Esophagus (tissue), 2 donors: Measurements from ENCODE around the gene ADPRM. TPM values are rescaled to one million over a fixed set of nuclear protein-coding genes. Genes with fewer than 3 reads are reported as not detected.

Experiments used
- H3K27ac ChIP-seq, 2 donors: one replicate each; pipeline ENCODE4 v1.5.1; 2013; ENCODE audit warnings: low read depth in 2 of 2, mild to moderate bottlenecking in 2 of 2, inconsistent platforms in 1 of 2, low read length in 1 of 2, moderate library complexity in 1 of 2
- H3K27me3 ChIP-seq, 2 donors: one replicate each; pipeline ENCODE4 v1.6.1; 2013; ENCODE audit warnings: low read length in 2 of 2, control low read depth in 1 of 2, mild to moderate bottlenecking in 1 of 2; ENCODE audit not compliant: insufficient read depth in 2 of 2, control insufficient read depth in 1 of 2
- H3K36me3 ChIP-seq, 2 donors: one replicate each; pipeline ENCODE4 v1.6.1; 2013; ENCODE audit warnings: low read length in 1 of 2; ENCODE audit not compliant: control insufficient read depth in 2 of 2, insufficient read depth in 2 of 2
- H3K4me1 ChIP-seq, 2 donors: one replicate each; pipeline ENCODE4 v1.6.1; 2013; ENCODE audit warnings: low read length in 1 of 2; ENCODE audit not compliant: control insufficient read depth in 2 of 2, insufficient read depth in 2 of 2
- H3K4me3 ChIP-seq, 2 donors: one replicate each; pipeline ENCODE4 v1.5.1; 2013; ENCODE audit warnings: low read length in 2 of 2, mild to moderate bottlenecking in 2 of 2, low read depth in 1 of 2, moderate library complexity in 1 of 2
- H3K9me3 ChIP-seq, 2 donors: one replicate each; pipeline ENCODE4 v1.6.1; 2013; ENCODE audit warnings: mild to moderate bottlenecking in 2 of 2, low read depth in 1 of 2, low read length in 1 of 2, moderate library complexity in 1 of 2; ENCODE audit not compliant: control insufficient read depth in 2 of 2, insufficient read depth in 1 of 2
- WGBS, 2 donors: extraction: QIAGEN DNeasy Blood & Tissue Kit; methylation state at CpG; one replicate each; pipeline ENCODE4 v1.1.7; 2013; 5-methylcytosine and 5-hydroxymethylcytosine counted together
- polyA plus RNA-seq, 2 donors: library from polyadenylated mRNA; stranded (reverse); fragments of 200-250 nt; gene quantifications; one replicate each; pipeline ENCODE4 v1.2.3, GENCODE V29; 2013
- donor health status: healthy with polysubstance abuse.
- donor health status: Bipolar disorder and iron deficiency.

The ADPRM gene
- polyA plus RNA-seq, 2 donors, result 3.5 to 6.5 TPM

- no peaks in the 10 kb centered on the region for H3K9me3 ChIP-seq
- no peak overlapping the region for H3K27ac ChIP-seq
- peaks cover 0 to 6% of the 10 kb centered on the region in 2 donors for H3K36me3 ChIP-seq
- 91 to 93% methylated on average over 10 of the region's 10 CpGs for whole genome bisulfite sequencing, 2 donors
- no peaks in the 10 kb centered on the region for H3K4me1 ChIP-seq
- no peak overlapping the region for H3K4me3 ChIP-seq
- H3K27me3 ChIP-seq, result no peaks in the 10 kb centered on the region
Measured at GRCh38 chr17:10661437-10661836, 36.0 kb upstream of the ADPRM start.

- Histone ChIP-seq H3K36me3 (peaks cover 0 to 6% of the 10 kb centered on the region in 2 donors), H3K27me3 (no peaks in the 10 kb centered on the region), H3K4me1 (no peaks in the 10 kb centered on the region), H3K27ac (no peak overlapping the region), H3K9me3 (no peaks in the 10 kb centered on the region), H3K4me3 (no peak overlapping the region)
- WGBS, 2 donors, result 90 to 92% methylated on average over 6 of the region's 6 CpGs
Measured at GRCh38 chr17:10663231-10663630, 34.2 kb upstream of the ADPRM start.

GRCh38 chr17:10664571-10664970 lies 32.8 kb upstream of the ADPRM start:
- Histone ChIP-seq H3K4me1 (no peaks in the 10 kb centered on the region), H3K36me3 (peaks cover 0 to 5% of the 10 kb centered on the region in 2 donors), H3K4me3 (no peak overlapping the region), H3K27ac (no peak overlapping the region), H3K27me3 (no peaks in the 10 kb centered on the region), H3K9me3 (no peaks in the 10 kb centered on the region)
- 86 to 88% methylated on average over 9 of the region's 9 CpGs for WGBS, 2 donors

- no peaks in the 10 kb centered on the region for H3K27me3 ChIP-seq
- H3K27ac ChIP-seq, result no peak overlapping the region
- no peak overlapping the region for H3K4me3 ChIP-seq
- H3K4me1 ChIP-seq, result no peaks in the 10 kb centered on the region
- H3K9me3 ChIP-seq, result no peaks in the 10 kb centered on the region
- H3K36me3 ChIP-seq, result no peaks in the 10 kb centered on the region
- 80 to 84% methylated on average over 5 of the region's 5 CpGs for WGBS, 2 donors
Measured at GRCh38 chr17:10666906-10667305, 30.5 kb upstream of the ADPRM start.

GRCh38 chr17:10668775-10669174 lies 28.6 kb upstream of the ADPRM start:
- Histone ChIP-seq H3K4me3 (no peak overlapping the region), H3K27me3 (no peaks in the 10 kb centered on the region), H3K27ac (no peak overlapping the region), H3K9me3 (no peaks in the 10 kb centered on the region), H3K36me3 (no peaks in the 10 kb centered on the region), H3K4me1 (no peaks in the 10 kb centered on the region)
- 47 to 52% methylated on average over 1 of the region's 1 CpG for WGBS, 2 donors

GRCh38 chr17:10673312-10673711 lies 24.1 kb upstream of the ADPRM start:
- no peaks in the 10 kb centered on the region for H3K9me3 ChIP-seq
- 93 to 95% methylated on average over 12 of the region's 12 CpGs for WGBS, 2 donors
- H3K27me3 ChIP-seq, result no peaks in the 10 kb centered on the region
- no peaks in the 10 kb centered on the region for H3K4me1 ChIP-seq
- peaks cover 0 to 8% of the 10 kb centered on the region in 2 donors for H3K36me3 ChIP-seq
- H3K4me3 ChIP-seq, result no peak overlapping the region
- H3K27ac ChIP-seq, result no peak overlapping the region

GRCh38 chr17:10674704-10675103 lies 22.7 kb upstream of the ADPRM start:
- WGBS, 2 donors, result 93% methylated on average over 4 of the region's 4 CpGs
- peaks cover 0 to 8% of the 10 kb centered on the region in 2 donors for H3K36me3 ChIP-seq

GRCh38 chr17:10681866-10682446 lies 15.4 kb upstream of the ADPRM start:
- WGBS, 2 donors, result 79 to 85% methylated on average over 7 of the region's 7 CpGs
- H3K4me1 ChIP-seq, result no peaks in the 10 kb centered on the region
- H3K27me3 ChIP-seq, result no peaks in the 10 kb centered on the region
- H3K27ac ChIP-seq, result no peak overlapping the region
- H3K36me3 ChIP-seq, result peaks cover 5 to 15% of the 10 kb centered on the region in 2 donors
- no peak overlapping the region for H3K4me3 ChIP-seq
- H3K9me3 ChIP-seq, result no peaks in the 10 kb centered on the region

More at GRCh38 chr17:10674704-10675103, 22.7 kb upstream of the ADPRM start:
- Histone ChIP-seq H3K27me3 (no peaks in the 10 kb centered on the region), H3K27ac (no peak overlapping the region), H3K4me3 (no peak overlapping the region), H3K9me3 (no peaks in the 10 kb centered on the region), H3K4me1 (no peaks in the 10 kb centered on the region)

- 65 to 77% methylated on average over 2 of the region's 2 CpGs for WGBS, 2 donors
Measured at GRCh38 chr17:10683853-10684252, 13.5 kb upstream of the ADPRM start.

GRCh38 chr17:10687499-10687898 lies 9.9 kb upstream of the ADPRM start:
- peaks cover 4 to 12% of the 10 kb centered on the region in 2 donors for H3K36me3 ChIP-seq
- H3K27ac ChIP-seq, result no peak overlapping the region
- no peak overlapping the region for H3K4me3 ChIP-seq
- no peaks in the 10 kb centered on the region for H3K9me3 ChIP-seq
- H3K4me1 ChIP-seq, result no peaks in the 10 kb centered on the region
- WGBS, 2 donors, result 77 to 93% methylated on average over 2 of the region's 2 CpGs
- H3K27me3 ChIP-seq, result no peaks in the 10 kb centered on the region

More at GRCh38 chr17:10683853-10684252, 13.5 kb upstream of the ADPRM start:
- Histone ChIP-seq H3K4me3 (no peak overlapping the region), H3K9me3 (no peaks in the 10 kb centered on the region), H3K36me3 (peaks cover 5 to 15% of the 10 kb centered on the region in 2 donors), H3K27me3 (no peaks in the 10 kb centered on the region), H3K27ac (no peak overlapping the region), H3K4me1 (no peaks in the 10 kb centered on the region)
